Measurements from ENCODE around the gene CCDC70.

CCDC70 gene

GRCh38 chr13:51867062-51867461, 5.3 kb downstream of the CCDC70 start:
- no peak for ATAC-seq
- TF ChIP-seq CREB5 (CRISPR knock-in tag; IDR thresholded peaks at IDR 0.05; ENCODE audit: low read depth) (no peak), TCF4 (CRISPR knock-in tag; IDR thresholded peaks at IDR 0.05; ENCODE audit: borderline replicate concordance) (no peak), ZNF565 (CRISPR knock-in tag; conservative IDR thresholded peaks at IDR 0.05; ENCODE audit: low read depth) (no peak), SNAI2 (CRISPR knock-in tag; IDR thresholded peaks at IDR 0.05) (no peak), ARNTL (CRISPR knock-in tag; IDR thresholded peaks at IDR 0.05; ENCODE audit: borderline replicate concordance, low read depth) (no peak), POU6F1 (CRISPR knock-in tag; IDR thresholded peaks at IDR 0.05; ENCODE audit: borderline replicate concordance, low read depth) (no peak), ZFP30 (CRISPR knock-in tag; IDR thresholded peaks at IDR 0.05) (no peak), ZNF8 (CRISPR knock-in tag; IDR thresholded peaks at IDR 0.05) (no peak), BACH2 (CRISPR knock-in tag; IDR thresholded peaks at IDR 0.05; ENCODE audit: borderline replicate concordance) (no peak), ESRRG (CRISPR knock-in tag; IDR thresholded peaks at IDR 0.05) (no peak), TOX (CRISPR knock-in tag; IDR thresholded peaks at IDR 0.05; ENCODE audit: borderline replicate concordance) (no peak), CSDC2 (CRISPR knock-in tag; IDR thresholded peaks at IDR 0.05) (no peak), ISL1 (CRISPR knock-in tag; IDR thresholded peaks at IDR 0.05) (no peak), PATZ1 (CRISPR knock-in tag; IDR thresholded peaks at IDR 0.05; ENCODE audit: borderline replicate concordance) (no peak), PPARA (CRISPR knock-in tag; IDR thresholded peaks at IDR 0.05; ENCODE audit: borderline replicate concordance) (no peak), ZFP3 (CRISPR knock-in tag; IDR thresholded peaks at IDR 0.05) (no peak), ZNF70 (CRISPR knock-in tag; IDR thresholded peaks at IDR 0.05) (no peak), RARB (CRISPR knock-in tag; IDR thresholded peaks at IDR 0.05) (no peak), GLIS3 (CRISPR knock-in tag; IDR thresholded peaks at IDR 0.05) (no peak)
- TF ChIP-seq, protein P1, sequence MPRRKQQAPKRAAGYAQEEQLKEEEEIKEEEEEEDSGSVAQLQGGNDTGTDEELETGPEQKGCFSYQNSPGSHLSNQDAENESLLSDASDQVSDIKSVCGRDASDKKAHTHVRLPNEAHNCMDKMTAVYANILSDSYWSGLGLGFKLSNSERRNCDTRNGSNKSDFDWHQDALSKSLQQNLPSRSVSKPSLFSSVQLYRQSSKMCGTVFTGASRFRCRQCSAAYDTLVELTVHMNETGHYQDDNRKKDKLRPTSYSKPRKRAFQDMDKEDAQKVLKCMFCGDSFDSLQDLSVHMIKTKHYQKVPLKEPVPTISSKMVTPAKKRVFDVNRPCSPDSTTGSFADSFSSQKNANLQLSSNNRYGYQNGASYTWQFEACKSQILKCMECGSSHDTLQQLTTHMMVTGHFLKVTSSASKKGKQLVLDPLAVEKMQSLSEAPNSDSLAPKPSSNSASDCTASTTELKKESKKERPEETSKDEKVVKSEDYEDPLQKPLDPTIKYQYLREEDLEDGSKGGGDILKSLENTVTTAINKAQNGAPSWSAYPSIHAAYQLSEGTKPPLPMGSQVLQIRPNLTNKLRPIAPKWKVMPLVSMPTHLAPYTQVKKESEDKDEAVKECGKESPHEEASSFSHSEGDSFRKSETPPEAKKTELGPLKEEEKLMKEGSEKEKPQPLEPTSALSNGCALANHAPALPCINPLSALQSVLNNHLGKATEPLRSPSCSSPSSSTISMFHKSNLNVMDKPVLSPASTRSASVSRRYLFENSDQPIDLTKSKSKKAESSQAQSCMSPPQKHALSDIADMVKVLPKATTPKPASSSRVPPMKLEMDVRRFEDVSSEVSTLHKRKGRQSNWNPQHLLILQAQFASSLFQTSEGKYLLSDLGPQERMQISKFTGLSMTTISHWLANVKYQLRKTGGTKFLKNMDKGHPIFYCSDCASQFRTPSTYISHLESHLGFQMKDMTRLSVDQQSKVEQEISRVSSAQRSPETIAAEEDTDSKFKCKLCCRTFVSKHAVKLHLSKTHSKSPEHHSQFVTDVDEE (CRISPR knock-in tag; IDR thresholded peaks at IDR 0.05) = no peak

- TF ChIP-seq BACH2 (CRISPR knock-in tag; IDR thresholded peaks at IDR 0.05; ENCODE audit: borderline replicate concordance) (no peak), ARNTL (CRISPR knock-in tag; IDR thresholded peaks at IDR 0.05; ENCODE audit: borderline replicate concordance, low read depth) (no peak), CREB5 (CRISPR knock-in tag; IDR thresholded peaks at IDR 0.05; ENCODE audit: low read depth) (no peak), ZFP3 (CRISPR knock-in tag; IDR thresholded peaks at IDR 0.05) (no peak), ZC3H10 (CRISPR knock-in tag; IDR thresholded peaks at IDR 0.05) (no peak), PATZ1 (CRISPR knock-in tag; IDR thresholded peaks at IDR 0.05; ENCODE audit: borderline replicate concordance) (no peak)
- TF ChIP-seq, protein P1 (CRISPR knock-in tag; IDR thresholded peaks at IDR 0.05) = no peak
- ATAC-seq = no peak
Observed at GRCh38 chr13:51869916-51870315, 8.1 kb downstream of the CCDC70 start.

Measured in SK-N-SH treated with all-trans-retinoic acid at 6 μM for 48 hours (cell line).